Liver (tissue), 9 donors: ENCODE results near the gene IRGQ. TPM values are rescaled to one million over a fixed set of nuclear protein-coding genes. Genes with fewer than 3 reads are reported as not detected.

Experiments used
- DNase-seq: peaks from one replicate; pipeline ENCODE4 v3.0.0-alpha.2; 2017; ENCODE audit warnings: low spot score
- H3K27ac ChIP-seq, 2 donors: one replicate each; pipeline ENCODE4 v1.7.0; 2013; ENCODE audit warnings: inconsistent platforms in 2 of 2, low read length in 2 of 2, control low read depth in 1 of 2, low read depth in 1 of 2, mild to moderate bottlenecking in 1 of 2
- H3K27me3 ChIP-seq, 4 donors: one replicate each; pipeline versions ENCODE4 v1.6.1 to v1.7.0; 2013; ENCODE audit warnings: low read length in 3 of 4, inconsistent platforms in 1 of 4, mild to moderate bottlenecking in 1 of 4, moderate library complexity in 1 of 4; ENCODE audit not compliant: control insufficient read depth in 4 of 4, insufficient read depth in 4 of 4
- H3K36me3 ChIP-seq, 4 donors: one replicate each; pipeline versions ENCODE4 v1.6.1 to v1.7.0; 2013; ENCODE audit warnings: low read length in 3 of 4, mild to moderate bottlenecking in 3 of 4, low read depth in 1 of 4, moderate library complexity in 1 of 4; ENCODE audit not compliant: control insufficient read depth in 4 of 4, insufficient read depth in 3 of 4
- H3K4me1 ChIP-seq, 4 donors: one replicate each; pipeline versions ENCODE4 v1.6.1 to v1.7.0; 2013; ENCODE audit warnings: low read length in 3 of 4, mild to moderate bottlenecking in 3 of 4, moderate library complexity in 1 of 4; ENCODE audit not compliant: control insufficient read depth in 4 of 4, insufficient read depth in 4 of 4
- H3K4me3 ChIP-seq, 3 donors: one replicate each; pipeline versions ENCODE4 v1.6.1 to v1.7.0; 2013; ENCODE audit warnings: low read length in 3 of 3, control low read depth in 1 of 3, low read depth in 1 of 3, mild to moderate bottlenecking in 1 of 3
- H3K9ac ChIP-seq, 2 donors: one replicate each; pipeline ENCODE4 v1.7.0; 2013; ENCODE audit warnings: low read length in 2 of 2, mild to moderate bottlenecking in 2 of 2, moderate library complexity in 2 of 2, control low read depth in 1 of 2, low read depth in 1 of 2
- H3K9me3 ChIP-seq, 4 donors: one replicate each; pipeline versions ENCODE4 v1.6.1 to v1.7.0; 2013; ENCODE audit warnings: low read length in 3 of 4; ENCODE audit not compliant: control insufficient read depth in 4 of 4
- EGR1 ChIP-seq, 2 donors: IDR thresholded peaks; 2 replicates each; pipeline ENCODE4 v1.6.1; 2016 to 2018; ENCODE audit warnings: antibody characterized with exemption in 2 of 2, low read depth in 2 of 2
- FOXA1 ChIP-seq: IDR thresholded peaks from 2 replicates; pipeline ENCODE4 v1.6.1; 2016; ENCODE audit warnings: antibody characterized with exemption
- FOXA2 ChIP-seq: IDR thresholded peaks from 2 replicates; pipeline ENCODE4 v1.6.1; 2016; ENCODE audit warnings: antibody characterized with exemption
- GABPA ChIP-seq, 2 donors: IDR thresholded peaks in 1 of 2; conservative IDR thresholded peaks in 1 of 2; 2 replicates each; pipeline ENCODE4 v1.6.1; 2016; ENCODE audit warnings: antibody characterized with exemption in 2 of 2, mild to moderate bottlenecking in 1 of 2, moderate library complexity in 1 of 2
- HNF4A ChIP-seq, 2 donors: conservative IDR thresholded peaks; 2 replicates each; pipeline ENCODE4 v1.6.1; 2016; ENCODE audit warnings: antibody characterized with exemption in 2 of 2, mild to moderate bottlenecking in 2 of 2
- HNF4G ChIP-seq: IDR thresholded peaks from 2 replicates; pipeline ENCODE4 v1.6.1; 2016; ENCODE audit warnings: antibody characterized with exemption
- JUND ChIP-seq, 2 donors: IDR thresholded peaks; 2 replicates each; pipeline ENCODE4 v1.6.1; 2016; ENCODE audit warnings: antibody characterized with exemption in 2 of 2
- MAX ChIP-seq: IDR thresholded peaks from 2 replicates; pipeline ENCODE4 v1.6.1; 2016; ENCODE audit warnings: antibody characterized with exemption
- NR2F2 ChIP-seq: IDR thresholded peaks from 2 replicates; pipeline ENCODE4 v1.6.1; 2016; ENCODE audit warnings: antibody characterized with exemption
- RAD21 ChIP-seq, 2 donors: IDR thresholded peaks; 2 replicates each; pipeline ENCODE4 v1.6.1; 2016; ENCODE audit warnings: antibody characterized with exemption in 2 of 2, mild to moderate bottlenecking in 2 of 2
- REST ChIP-seq: IDR thresholded peaks from 2 replicates; pipeline ENCODE4 v1.6.1; 2016; ENCODE audit warnings: antibody characterized with exemption, mild to moderate bottlenecking
- RXRA ChIP-seq, 2 donors: IDR thresholded peaks; 2 replicates each; pipeline ENCODE4 v1.6.1; 2017 to 2018; ENCODE audit warnings: antibody characterized with exemption in 2 of 2, mild to moderate bottlenecking in 1 of 2
- SP1 ChIP-seq: IDR thresholded peaks from 2 replicates; pipeline ENCODE4 v1.6.1; 2018; ENCODE audit warnings: antibody characterized with exemption, mild to moderate bottlenecking
- TAF1 ChIP-seq: conservative IDR thresholded peaks from 2 replicates; pipeline ENCODE4 v1.6.1; 2016; ENCODE audit warnings: antibody characterized with exemption, mild to moderate bottlenecking
- YY1 ChIP-seq: IDR thresholded peaks from 2 replicates; pipeline ENCODE4 v1.6.1; 2016; ENCODE audit warnings: antibody characterized with exemption, mild to moderate bottlenecking
- WGBS: extraction: QIAGEN DNeasy Blood & Tissue Kit; methylation state at CpG from one replicate; pipeline ENCODE4 v1.1.7; 2013; 5-methylcytosine and 5-hydroxymethylcytosine counted together
- polyA plus RNA-seq, 2 donors: library from polyadenylated mRNA; stranded (reverse) in 1 of 2; unstranded in 1 of 2; fragments of 200-250 nt in 1 of 2; fragments of >200 nt in 1 of 2; fragmentation: Nextera tagmentation in 1 of 2; extraction: Ambion mirVana in 1 of 2; gene quantifications; one replicate each; pipeline versions ENCODE4 v1.2.1 to v1.2.3, GENCODE V29; 2013 to 2015
- total RNA-seq, 2 donors: library from RNA; depleted of rRNA; stranded (reverse); fragments of >200 nt; gene quantifications; one replicate each; pipeline ENCODE4 v1.2.3, GENCODE V29; 2014
- TF ChIP-seq, protein P1 (sequence below): IDR thresholded peaks from 2 replicates; pipeline ENCODE4 v1.6.1; 2016; ENCODE audit warnings: antibody characterized with exemption
- TF ChIP-seq, protein P2 (sequence below): IDR thresholded peaks from 2 replicates; pipeline ENCODE4 v1.6.1; 2016; ENCODE audit warnings: antibody characterized with exemption
- TF ChIP-seq, protein P3 (sequence below): fragments of 150-350 bp; IDR thresholded peaks from 2 replicates; pipeline ENCODE4 v1.5.1; 2017; ENCODE audit warnings: improper control_type of control experiment, low read depth, low read length; ENCODE audit not compliant: missing input control
- donor health status: healthy.
- donor health status: healthy.
- donor health status: healthy.
- donor health status: healthy.
- donor health status: healthy.

The IRGQ gene
- total and polyA plus RNA-seq, 4 donors: 2.8 to 15.5 (median 5.2) TPM

DNA sequence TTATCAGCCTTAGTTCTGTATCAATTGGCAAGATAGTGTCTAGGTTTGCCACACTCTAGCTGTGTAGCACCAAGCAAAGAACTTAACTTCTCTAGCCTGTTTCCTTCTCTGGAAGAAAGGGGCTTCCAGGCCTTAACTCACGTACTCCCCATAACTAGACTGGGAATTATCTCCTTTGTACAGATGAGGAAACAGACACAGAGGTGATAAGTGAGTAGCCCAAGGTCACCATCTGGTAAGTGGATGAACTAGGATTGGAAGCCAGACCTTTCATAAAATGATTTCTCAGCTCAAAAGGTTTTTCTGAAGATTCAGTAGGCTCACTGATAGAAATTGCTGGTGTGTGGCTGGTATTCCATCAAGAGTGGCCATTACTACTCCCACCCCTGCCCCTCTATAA, 20.4 kb upstream of the IRGQ start (continued):
- no peak for TF ChIP-seq REST
- no peak for TF ChIP-seq NR2F2
- no peak for TF ChIP-seq TAF1
- no peak for TF ChIP-seq FOXA2
- TF ChIP-seq JUND (IDR thresholded peaks at IDR 0.05): no peak

DNA sequence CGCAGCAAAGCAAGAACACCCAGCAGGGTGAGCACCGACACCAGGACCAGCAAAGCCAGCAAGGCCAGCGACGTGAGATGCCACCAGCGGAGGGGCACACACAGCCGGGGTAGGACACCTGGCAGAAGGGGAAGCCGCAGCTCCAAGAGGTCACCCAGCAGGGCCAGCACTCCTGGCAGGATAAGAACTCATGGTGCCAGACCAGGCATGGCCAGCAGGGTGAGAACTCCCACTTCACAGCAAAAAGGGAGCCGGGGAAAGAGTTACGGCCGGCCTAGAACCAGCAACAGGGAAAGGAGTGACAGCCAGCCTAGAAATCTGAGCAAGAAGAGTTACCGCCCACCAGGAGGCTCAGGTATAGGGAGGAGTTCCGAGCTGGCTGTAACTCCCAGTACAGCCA, 16.4 kb upstream of the IRGQ start:
- no peaks in the 10 kb centered on the region for H3K4me1 ChIP-seq
- no peak for DNase-seq
- H3K27me3 ChIP-seq: no peaks in the 10 kb centered on the region
- H3K9me3 ChIP-seq: no peaks in the 10 kb centered on the region
- H3K36me3 ChIP-seq: peaks cover 0 to 13% (median 4%) of the 10 kb centered on the region in 4 donors
- H3K4me3 ChIP-seq: no peak overlapping the region
- WGBS: 98% methylated on average over 12 of the region's 12 CpGs
- TF ChIP-seq RXRA (IDR thresholded peaks at IDR 0.05) (no peak), NR2F2 (no peak), MAX (no peak), FOXA1 (no peak), REST (no peak), HNF4G (no peak), HNF4A (conservative IDR thresholded peaks at IDR 0.05) (no peak), FOXA2 (no peak), RAD21 (IDR thresholded peaks at IDR 0.05) (no peak), SP1 (no peak), EGR1 (IDR thresholded peaks at IDR 0.05; ENCODE audit: low read depth in 2 of 2) (no peak), JUND (IDR thresholded peaks at IDR 0.05) (no peak), YY1 (no peak), TAF1 (no peak), GABPA (IDR thresholded peaks at IDR 0.05 in 1 of 2, conservative IDR thresholded peaks at IDR 0.05 in 1 of 2) (no peak)
- TF ChIP-seq, protein P1, sequence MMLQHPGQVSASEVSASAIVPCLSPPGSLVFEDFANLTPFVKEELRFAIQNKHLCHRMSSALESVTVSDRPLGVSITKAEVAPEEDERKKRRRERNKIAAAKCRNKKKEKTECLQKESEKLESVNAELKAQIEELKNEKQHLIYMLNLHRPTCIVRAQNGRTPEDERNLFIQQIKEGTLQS: no peak
- TF ChIP-seq, protein P2, sequence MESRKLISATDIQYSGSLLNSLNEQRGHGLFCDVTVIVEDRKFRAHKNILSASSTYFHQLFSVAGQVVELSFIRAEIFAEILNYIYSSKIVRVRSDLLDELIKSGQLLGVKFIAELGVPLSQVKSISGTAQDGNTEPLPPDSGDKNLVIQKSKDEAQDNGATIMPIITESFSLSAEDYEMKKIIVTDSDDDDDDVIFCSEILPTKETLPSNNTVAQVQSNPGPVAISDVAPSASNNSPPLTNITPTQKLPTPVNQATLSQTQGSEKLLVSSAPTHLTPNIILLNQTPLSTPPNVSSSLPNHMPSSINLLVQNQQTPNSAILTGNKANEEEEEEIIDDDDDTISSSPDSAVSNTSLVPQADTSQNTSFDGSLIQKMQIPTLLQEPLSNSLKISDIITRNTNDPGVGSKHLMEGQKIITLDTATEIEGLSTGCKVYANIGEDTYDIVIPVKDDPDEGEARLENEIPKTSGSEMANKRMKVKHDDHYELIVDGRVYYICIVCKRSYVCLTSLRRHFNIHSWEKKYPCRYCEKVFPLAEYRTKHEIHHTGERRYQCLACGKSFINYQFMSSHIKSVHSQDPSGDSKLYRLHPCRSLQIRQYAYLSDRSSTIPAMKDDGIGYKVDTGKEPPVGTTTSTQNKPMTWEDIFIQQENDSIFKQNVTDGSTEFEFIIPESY: no peak
- TF ChIP-seq, protein P3, sequence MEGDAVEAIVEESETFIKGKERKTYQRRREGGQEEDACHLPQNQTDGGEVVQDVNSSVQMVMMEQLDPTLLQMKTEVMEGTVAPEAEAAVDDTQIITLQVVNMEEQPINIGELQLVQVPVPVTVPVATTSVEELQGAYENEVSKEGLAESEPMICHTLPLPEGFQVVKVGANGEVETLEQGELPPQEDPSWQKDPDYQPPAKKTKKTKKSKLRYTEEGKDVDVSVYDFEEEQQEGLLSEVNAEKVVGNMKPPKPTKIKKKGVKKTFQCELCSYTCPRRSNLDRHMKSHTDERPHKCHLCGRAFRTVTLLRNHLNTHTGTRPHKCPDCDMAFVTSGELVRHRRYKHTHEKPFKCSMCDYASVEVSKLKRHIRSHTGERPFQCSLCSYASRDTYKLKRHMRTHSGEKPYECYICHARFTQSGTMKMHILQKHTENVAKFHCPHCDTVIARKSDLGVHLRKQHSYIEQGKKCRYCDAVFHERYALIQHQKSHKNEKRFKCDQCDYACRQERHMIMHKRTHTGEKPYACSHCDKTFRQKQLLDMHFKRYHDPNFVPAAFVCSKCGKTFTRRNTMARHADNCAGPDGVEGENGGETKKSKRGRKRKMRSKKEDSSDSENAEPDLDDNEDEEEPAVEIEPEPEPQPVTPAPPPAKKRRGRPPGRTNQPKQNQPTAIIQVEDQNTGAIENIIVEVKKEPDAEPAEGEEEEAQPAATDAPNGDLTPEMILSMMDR: no peak
- H3K9ac ChIP-seq: no peak overlapping the region
- no peak overlapping the region for H3K27ac ChIP-seq
